ENCODE results near the gene SPON1.

- TF ChIP-seq, protein P1, sequence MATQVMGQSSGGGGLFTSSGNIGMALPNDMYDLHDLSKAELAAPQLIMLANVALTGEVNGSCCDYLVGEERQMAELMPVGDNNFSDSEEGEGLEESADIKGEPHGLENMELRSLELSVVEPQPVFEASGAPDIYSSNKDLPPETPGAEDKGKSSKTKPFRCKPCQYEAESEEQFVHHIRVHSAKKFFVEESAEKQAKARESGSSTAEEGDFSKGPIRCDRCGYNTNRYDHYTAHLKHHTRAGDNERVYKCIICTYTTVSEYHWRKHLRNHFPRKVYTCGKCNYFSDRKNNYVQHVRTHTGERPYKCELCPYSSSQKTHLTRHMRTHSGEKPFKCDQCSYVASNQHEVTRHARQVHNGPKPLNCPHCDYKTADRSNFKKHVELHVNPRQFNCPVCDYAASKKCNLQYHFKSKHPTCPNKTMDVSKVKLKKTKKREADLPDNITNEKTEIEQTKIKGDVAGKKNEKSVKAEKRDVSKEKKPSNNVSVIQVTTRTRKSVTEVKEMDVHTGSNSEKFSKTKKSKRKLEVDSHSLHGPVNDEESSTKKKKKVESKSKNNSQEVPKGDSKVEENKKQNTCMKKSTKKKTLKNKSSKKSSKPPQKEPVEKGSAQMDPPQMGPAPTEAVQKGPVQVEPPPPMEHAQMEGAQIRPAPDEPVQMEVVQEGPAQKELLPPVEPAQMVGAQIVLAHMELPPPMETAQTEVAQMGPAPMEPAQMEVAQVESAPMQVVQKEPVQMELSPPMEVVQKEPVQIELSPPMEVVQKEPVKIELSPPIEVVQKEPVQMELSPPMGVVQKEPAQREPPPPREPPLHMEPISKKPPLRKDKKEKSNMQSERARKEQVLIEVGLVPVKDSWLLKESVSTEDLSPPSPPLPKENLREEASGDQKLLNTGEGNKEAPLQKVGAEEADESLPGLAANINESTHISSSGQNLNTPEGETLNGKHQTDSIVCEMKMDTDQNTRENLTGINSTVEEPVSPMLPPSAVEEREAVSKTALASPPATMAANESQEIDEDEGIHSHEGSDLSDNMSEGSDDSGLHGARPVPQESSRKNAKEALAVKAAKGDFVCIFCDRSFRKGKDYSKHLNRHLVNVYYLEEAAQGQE (IDR thresholded peaks at IDR 0.05; ENCODE audit: insufficient read depth in 1 of 2, low read depth in 2 of 2, low read length in 2 of 2) = no peak
- TF ChIP-seq TAF1 (IDR thresholded peaks at IDR 0.05; ENCODE audit: borderline replicate concordance, insufficient read depth, low read length) = no peak
Observed at GRCh38 chr11:14258221-14258935, 295.9 kb downstream of the SPON1 start.

Measured in PFSK-1 (cell line).